AG09309 (cell line): ENCODE data around the gene LRRC8B.

Experiments
- DNase-seq: peaks from one replicate; pipeline ENCODE4 v3.0.0-alpha.2; 2010; ENCODE audit warnings: low read depth
- H3K4me3 ChIP-seq: 2 replicates; pipeline ENCODE4 v1.5.1; 2011; ENCODE audit warnings: mild to moderate bottlenecking, low read depth, low read length, moderate library complexity; ENCODE audit not compliant: control insufficient read depth
- TF ChIP-seq, protein P1 (sequence below): IDR thresholded peaks from 2 replicates; pipeline ENCODE4 v1.5.1; 2011; ENCODE audit warnings: mild to moderate bottlenecking, low read depth, low read length, inconsistent platforms; ENCODE audit not compliant: insufficient read depth, control insufficient read depth; ENCODE audit errors: missing control alignments

Gene LRRC8B

DNA sequence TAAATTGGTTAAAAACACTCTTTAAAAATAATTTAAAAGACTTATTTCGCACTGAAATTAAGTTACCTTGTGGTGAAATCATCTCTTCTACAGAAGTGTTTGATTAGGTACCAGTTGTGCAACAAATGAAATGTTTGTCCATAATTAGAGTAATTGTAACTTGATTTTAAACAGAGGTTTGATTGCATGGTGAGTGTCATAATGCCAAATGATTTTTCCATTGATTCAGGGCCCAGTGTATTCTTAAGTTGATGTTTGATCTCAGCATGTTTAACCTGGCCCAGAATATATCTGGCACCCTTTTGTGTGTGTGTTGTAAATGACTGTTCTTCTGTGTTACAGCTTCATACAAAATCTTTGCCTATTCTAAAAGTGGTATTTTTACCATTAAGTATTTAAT is 28.5 kb downstream of the LRRC8B start:
- H3K4me3 ChIP-seq: no peak overlapping the region
- no peak for DNase-seq
- TF ChIP-seq, protein P1, sequence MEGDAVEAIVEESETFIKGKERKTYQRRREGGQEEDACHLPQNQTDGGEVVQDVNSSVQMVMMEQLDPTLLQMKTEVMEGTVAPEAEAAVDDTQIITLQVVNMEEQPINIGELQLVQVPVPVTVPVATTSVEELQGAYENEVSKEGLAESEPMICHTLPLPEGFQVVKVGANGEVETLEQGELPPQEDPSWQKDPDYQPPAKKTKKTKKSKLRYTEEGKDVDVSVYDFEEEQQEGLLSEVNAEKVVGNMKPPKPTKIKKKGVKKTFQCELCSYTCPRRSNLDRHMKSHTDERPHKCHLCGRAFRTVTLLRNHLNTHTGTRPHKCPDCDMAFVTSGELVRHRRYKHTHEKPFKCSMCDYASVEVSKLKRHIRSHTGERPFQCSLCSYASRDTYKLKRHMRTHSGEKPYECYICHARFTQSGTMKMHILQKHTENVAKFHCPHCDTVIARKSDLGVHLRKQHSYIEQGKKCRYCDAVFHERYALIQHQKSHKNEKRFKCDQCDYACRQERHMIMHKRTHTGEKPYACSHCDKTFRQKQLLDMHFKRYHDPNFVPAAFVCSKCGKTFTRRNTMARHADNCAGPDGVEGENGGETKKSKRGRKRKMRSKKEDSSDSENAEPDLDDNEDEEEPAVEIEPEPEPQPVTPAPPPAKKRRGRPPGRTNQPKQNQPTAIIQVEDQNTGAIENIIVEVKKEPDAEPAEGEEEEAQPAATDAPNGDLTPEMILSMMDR: no peak

DNA sequence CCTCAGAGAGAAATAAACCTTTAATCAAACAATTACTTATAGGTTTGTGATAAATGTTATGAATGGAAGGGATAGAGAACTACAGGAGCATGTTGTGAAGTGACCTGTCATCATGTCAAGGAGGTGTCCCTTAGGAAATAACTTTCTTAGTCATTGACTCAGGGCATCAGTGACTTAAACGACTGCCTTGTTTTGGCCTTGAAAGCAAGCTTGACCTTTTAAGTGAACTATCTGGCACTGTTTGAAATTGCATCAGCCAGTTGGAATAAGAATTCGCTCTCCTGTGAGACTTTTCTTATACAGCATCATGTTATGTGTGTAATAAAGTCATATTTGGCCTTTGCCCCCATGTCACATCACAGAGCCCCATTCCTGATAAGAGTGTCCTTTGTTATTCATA is 30.9 kb downstream of the LRRC8B start:
- no peak for DNase-seq
- H3K4me3 ChIP-seq: no peak overlapping the region
- TF ChIP-seq, protein P1: no peak

DNA sequence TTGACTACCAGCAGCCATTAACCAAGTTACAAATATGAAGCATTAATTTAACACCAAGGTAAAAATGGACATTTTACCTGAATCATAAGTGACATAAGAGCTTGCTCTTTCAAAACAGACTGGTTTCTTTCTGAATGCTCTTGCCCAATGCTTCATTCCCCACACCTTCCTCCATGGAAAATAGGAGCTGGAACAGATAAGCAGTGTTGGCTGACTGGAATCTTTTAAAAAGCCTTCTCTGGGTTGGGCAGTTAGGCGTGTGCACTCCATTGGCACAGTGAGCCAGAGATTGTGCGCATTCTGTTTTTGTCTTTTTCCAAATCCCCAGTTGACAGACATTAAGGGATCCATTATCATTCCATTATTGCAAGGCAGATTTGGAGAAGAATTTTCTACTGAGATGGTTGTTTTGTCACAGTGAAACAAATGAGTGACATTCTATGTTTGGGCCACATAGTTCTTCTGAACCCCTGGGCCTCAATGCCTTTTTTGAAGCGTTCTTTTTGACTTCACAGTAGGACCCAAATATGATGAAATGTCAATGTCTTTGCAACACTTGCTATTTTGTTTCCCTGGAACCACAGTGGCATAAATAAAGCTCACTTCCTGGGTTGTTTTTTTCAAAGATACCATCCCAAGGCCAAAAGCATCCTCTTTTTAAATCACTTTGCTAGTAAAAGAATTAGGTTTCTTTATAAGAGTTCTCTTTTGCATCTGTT is 32.3 kb downstream of the LRRC8B start:
- TF ChIP-seq, protein P1: no peak
- H3K4me3 ChIP-seq: no peak overlapping the region
- no peak for DNase-seq

DNA sequence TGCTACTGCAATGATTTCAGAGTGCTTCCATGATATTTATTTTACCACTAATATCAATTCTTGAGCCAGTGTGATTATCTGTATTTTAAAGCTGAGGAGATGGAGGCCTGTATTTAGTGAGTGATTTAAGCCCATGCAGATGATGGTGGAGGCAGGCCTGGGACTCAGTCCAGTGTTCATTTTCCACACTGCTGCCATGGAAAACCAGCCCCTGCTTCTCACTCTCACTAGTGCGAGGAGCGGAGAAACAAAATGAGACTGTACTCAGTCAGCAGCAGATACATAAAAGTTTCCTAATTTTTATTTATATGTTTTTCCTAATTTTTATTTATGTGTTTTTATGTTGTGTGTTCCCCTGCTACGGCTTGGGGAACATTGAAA is 32.8 kb downstream of the LRRC8B start:
- DNase-seq: no peak
- TF ChIP-seq, protein P1: no peak
- H3K4me3 ChIP-seq: no peak overlapping the region

DNA sequence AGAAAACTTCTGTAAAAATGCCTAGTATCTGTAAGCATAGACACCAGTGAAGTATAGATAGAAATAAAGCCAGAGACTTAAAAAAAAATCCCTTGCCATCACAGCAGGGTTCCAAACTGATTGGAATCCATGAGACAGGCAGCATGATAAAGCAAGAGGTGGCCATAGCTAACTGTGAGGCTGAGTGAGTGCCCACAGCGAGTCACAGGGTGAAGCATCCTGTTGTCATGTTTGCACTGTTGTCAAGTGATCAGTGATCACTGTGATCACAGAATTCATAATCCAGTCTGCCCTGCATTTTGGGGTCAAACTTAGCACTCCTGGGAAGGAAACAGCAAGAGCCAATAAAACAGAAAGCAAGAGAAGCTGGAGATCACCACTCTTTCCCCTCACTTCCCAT is 33.3 kb downstream of the LRRC8B start:
- DNase-seq: no peak
- no peak overlapping the region for H3K4me3 ChIP-seq
- TF ChIP-seq, protein P1: no peak

DNA sequence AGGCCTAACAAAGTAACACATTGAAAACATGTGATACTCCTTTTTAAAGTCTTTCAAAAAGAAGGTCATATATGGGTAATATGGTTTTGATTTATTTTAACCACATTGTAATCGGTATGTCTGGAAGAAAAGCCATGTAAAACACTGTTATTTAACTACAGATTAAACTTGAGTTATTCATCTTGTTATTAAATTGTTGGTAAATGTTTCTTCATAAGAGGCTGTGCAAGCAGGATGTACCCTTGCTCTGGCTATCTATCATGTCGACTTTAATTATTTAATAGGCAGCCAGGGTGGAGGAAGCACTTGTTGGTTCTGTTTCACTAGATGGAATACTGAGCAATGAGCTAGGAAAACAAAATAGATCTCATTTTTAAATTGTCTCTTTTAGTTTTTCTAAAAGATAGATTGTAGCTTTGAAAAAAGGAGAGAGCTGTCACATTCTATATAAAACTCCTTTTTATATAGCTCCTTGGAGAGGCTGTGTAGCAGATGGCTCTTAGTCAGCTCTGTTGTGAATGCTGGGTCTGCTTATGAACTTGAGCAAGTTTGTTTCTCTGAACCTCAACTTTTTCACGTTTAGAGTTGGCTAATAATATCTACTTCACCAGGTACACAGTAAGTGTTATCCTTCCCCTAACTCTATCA is 39.5 kb downstream of the LRRC8B start:
- no peak overlapping the region for H3K4me3 ChIP-seq
- TF ChIP-seq, protein P1: no peak
- peak; percentile 7 for DNase-seq
